Prostate gland (tissue), 2 donors: Measurements from ENCODE around the gene C10orf62.

Experiments used
- POLR2A ChIP-seq: fragments of 450-650 bp; IDR thresholded peaks from one replicate; pipeline ENCODE4 v1.6.1; 2016; ENCODE audit warnings: antibody characterized with exemption, mild to moderate bottlenecking
- POLR2AphosphoS5 ChIP-seq: sonication (generic); formaldehyde crosslinking; IDR thresholded peaks from one replicate; pipeline ENCODE4 v1.6.1; 2017; ENCODE audit warnings: antibody characterized with exemption
- TF ChIP-seq, protein P1 (sequence below), 4 experiments: fragments of 200-600 bp in 2 of 4; fragments of 450-650 bp in 2 of 4; sonication (generic) in 2 of 4; IDR thresholded peaks; 1 replicate in 3 of 4; 2 replicates in 1 of 4; pipeline ENCODE4 v1.5.1; 2016 to 2019; ENCODE audit warnings: antibody characterized with exemption in 4 of 4, mild to moderate bottlenecking in 2 of 4, moderate library complexity in 2 of 4

DNA sequence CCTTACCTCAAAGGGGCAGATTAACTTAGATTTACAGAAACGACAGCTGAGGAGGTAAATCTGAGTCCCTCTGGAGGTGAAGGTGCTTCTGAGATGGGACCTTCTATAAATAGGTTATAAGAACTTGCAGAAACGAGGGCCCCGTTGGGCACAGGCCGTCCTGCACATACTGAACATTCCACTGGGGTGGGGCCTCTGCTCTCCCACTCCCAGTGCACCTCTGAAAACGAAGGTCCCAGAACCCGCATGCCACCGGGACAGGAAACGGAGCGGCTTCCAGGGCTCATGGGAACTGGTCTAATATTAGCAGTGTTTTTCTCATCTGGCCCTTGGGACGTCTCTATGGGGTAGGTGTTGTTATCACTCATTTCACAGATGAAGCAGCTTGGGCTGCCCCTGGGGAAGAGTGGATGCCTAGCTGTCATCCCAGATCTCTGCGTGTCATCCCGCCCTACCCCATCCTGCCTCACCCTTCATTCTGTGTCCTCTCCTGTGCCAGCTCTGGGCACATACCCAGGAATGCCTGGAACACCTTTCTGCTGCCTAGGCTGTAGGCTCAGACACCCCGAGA, 19.6 kb downstream of the C10orf62 start:
- TF ChIP-seq, protein P1, sequence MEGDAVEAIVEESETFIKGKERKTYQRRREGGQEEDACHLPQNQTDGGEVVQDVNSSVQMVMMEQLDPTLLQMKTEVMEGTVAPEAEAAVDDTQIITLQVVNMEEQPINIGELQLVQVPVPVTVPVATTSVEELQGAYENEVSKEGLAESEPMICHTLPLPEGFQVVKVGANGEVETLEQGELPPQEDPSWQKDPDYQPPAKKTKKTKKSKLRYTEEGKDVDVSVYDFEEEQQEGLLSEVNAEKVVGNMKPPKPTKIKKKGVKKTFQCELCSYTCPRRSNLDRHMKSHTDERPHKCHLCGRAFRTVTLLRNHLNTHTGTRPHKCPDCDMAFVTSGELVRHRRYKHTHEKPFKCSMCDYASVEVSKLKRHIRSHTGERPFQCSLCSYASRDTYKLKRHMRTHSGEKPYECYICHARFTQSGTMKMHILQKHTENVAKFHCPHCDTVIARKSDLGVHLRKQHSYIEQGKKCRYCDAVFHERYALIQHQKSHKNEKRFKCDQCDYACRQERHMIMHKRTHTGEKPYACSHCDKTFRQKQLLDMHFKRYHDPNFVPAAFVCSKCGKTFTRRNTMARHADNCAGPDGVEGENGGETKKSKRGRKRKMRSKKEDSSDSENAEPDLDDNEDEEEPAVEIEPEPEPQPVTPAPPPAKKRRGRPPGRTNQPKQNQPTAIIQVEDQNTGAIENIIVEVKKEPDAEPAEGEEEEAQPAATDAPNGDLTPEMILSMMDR (IDR thresholded peaks at IDR 0.05), result no peak
- TF ChIP-seq POLR2A, result no peak
- no peak for TF ChIP-seq POLR2AphosphoS5
